HCT116 (cell line): Measurements from ENCODE around the gene USP21. TPM values are rescaled to one million over a fixed set of nuclear protein-coding genes. Genes with fewer than 3 reads are reported as not detected.

ENCODE experiments used
- ATAC-seq: fragments of 200-7000 bp; cut with Tn5 transposase; 2 replicates; pipeline ENCODE4 v1.9.1; 2020; ENCODE audit warnings: mild to moderate bottlenecking, moderate library complexity
- BruUV-seq: library from RNA; stranded (reverse); fragments of 400-500 nt; replicated peaks from 2 replicates; lab custom pipeline; 2021; lab: Mats Ljungman, UMichigan
- CTCF ChIA-PET: fragments of 300-600 bp; sonication (Branson Sonifier 250); formaldehyde crosslinking; loops from one replicate; lab custom pipeline; 2021; ENCODE audit warnings: antibody characterized with exemption; lab: Charles Lee
- POLR2A ChIA-PET: fragments of 300-600, 350-600 bp; sonication (Branson Sonifier 250); formaldehyde crosslinking; loops from one replicate; lab custom pipeline; 2021; ENCODE audit warnings: antibody characterized with exemption; lab: Charles Lee
- RAD21 ChIA-PET, 2 experiments: fragments of 300-600 bp; sonication (Branson Sonifier 250); formaldehyde crosslinking; loops; one replicate each; lab custom pipeline; 2023; ENCODE audit warnings: low total read pairs in 2 of 2; ENCODE audit not compliant: uncharacterized antibody in 2 of 2, unreplicated experiment in 2 of 2, low non-redundant PET in 1 of 2; lab: Charles Lee
- DNase-seq: peaks from one replicate; pipeline ENCODE4 v3.0.0-alpha.2; 2010; ENCODE audit warnings: low read depth, low spot score
- H2AFZ ChIP-seq: fragments of 200-600 bp; shearing (Covaris generic), sonication (generic); 2 replicates; pipeline ENCODE4 v1.6.1; 2017; ENCODE audit warnings: low read depth, mixed run types, mixed read lengths, antibody characterized with exemption, low read length; ENCODE audit not compliant: poor library complexity, severe bottlenecking
- H3K27ac ChIP-seq: 2 replicates; pipeline ENCODE4 v1.5.1; 2012; ENCODE audit warnings: low read depth, low read length
- H3K27me3 ChIP-seq: fragments of 200-600 bp; sonication (generic); 2 replicates; pipeline ENCODE4 v1.6.1; 2016; ENCODE audit warnings: mixed run types, low read length, mixed read lengths; ENCODE audit not compliant: insufficient read depth
- H3K36me3 ChIP-seq, 2 experiments: fragments of 200-500 bp in 1 of 2; fragments of 200-600 bp in 1 of 2; sonication (Bioruptor generic) in 1 of 2; sonication (generic) in 1 of 2; 2 replicates each; pipeline versions ENCODE4 v1.5.1 to v1.6.1; 2014 to 2016; ENCODE audit warnings: low read length in 2 of 2, inconsistent platforms in 1 of 2, mixed read lengths in 1 of 2, mixed run types in 1 of 2; ENCODE audit not compliant: insufficient read depth in 2 of 2, control insufficient read depth in 1 of 2
- H3K4me1 ChIP-seq, 2 experiments: fragments of 200-600 bp in 1 of 2; sonication (generic) in 1 of 2; 2 replicates each; pipeline versions ENCODE4 v1.5.1 to v1.6.1; 2012 to 2017; ENCODE audit warnings: low read length in 2 of 2, inconsistent platforms in 1 of 2, mild to moderate bottlenecking in 1 of 2, mixed read lengths in 1 of 2, mixed run types in 1 of 2, moderate library complexity in 1 of 2; ENCODE audit not compliant: insufficient read depth in 2 of 2, control insufficient read depth in 1 of 2
- H3K4me2 ChIP-seq: fragments of 200-600 bp; sonication (generic); 2 replicates; pipeline ENCODE4 v1.6.1; 2017; ENCODE audit warnings: mixed run types, low read length, mixed read lengths
- H3K4me3 ChIP-seq, 2 experiments: fragments of 200-600 bp in 1 of 2; sonication (generic) in 1 of 2; replicated peaks in 1 of 2; 2 replicates each; pipeline ENCODE4 v1.5.1; 2011 to 2016; ENCODE audit warnings: low read length in 2 of 2, control low read depth in 1 of 2, low read depth in 1 of 2, mild to moderate bottlenecking in 1 of 2, mixed read lengths in 1 of 2, mixed run types in 1 of 2
- H3K79me2 ChIP-seq: fragments of 200-600 bp; sonication (generic); 2 replicates; pipeline ENCODE4 v1.6.1; 2017; ENCODE audit warnings: mild to moderate bottlenecking, mixed run types, low read length, moderate library complexity, mixed read lengths; ENCODE audit not compliant: insufficient read depth
- H3K9ac ChIP-seq: fragments of 200-600 bp; sonication (generic); 2 replicates; pipeline ENCODE4 v1.6.1; 2016; ENCODE audit warnings: low read length, mixed read lengths
- H3K9me2 ChIP-seq: fragments of 200-600 bp; sonication (generic), shearing (Covaris generic); 2 replicates; pipeline ENCODE4 v1.6.1; 2017; ENCODE audit warnings: mixed run types, mild to moderate bottlenecking, moderate library complexity; ENCODE audit not compliant: insufficient read depth
- H3K9me3 ChIP-seq, 2 experiments: fragments of 200-500 bp in 1 of 2; fragments of 200-600 bp in 1 of 2; sonication (Bioruptor generic) in 1 of 2; sonication (generic) in 1 of 2; 2 replicates each; pipeline ENCODE4 v1.6.1; 2014 to 2017; ENCODE audit warnings: low read length in 2 of 2, mixed read lengths in 2 of 2, inconsistent platforms in 1 of 2, low read depth in 1 of 2, mild to moderate bottlenecking in 1 of 2, mixed run types in 1 of 2, moderate library complexity in 1 of 2; ENCODE audit not compliant: control insufficient read depth in 1 of 2, insufficient read depth in 1 of 2
- H4K20me1 ChIP-seq: fragments of 200-600 bp; sonication (generic), shearing (Covaris generic); 2 replicates; pipeline ENCODE4 v1.6.1; 2017; ENCODE audit warnings: mixed run types, mild to moderate bottlenecking, moderate library complexity; ENCODE audit not compliant: insufficient read depth
- ATF3 ChIP-seq: IDR thresholded peaks from 2 replicates; pipeline ENCODE4 v1.6.1; 2012
- CBX3 ChIP-seq: IDR thresholded peaks from 2 replicates; pipeline ENCODE4 v1.6.1; 2012; ENCODE audit warnings: low read depth
- CEBPB ChIP-seq: IDR thresholded peaks from 2 replicates; pipeline ENCODE4 v1.6.1; 2012; ENCODE audit warnings: low read depth
- CTCF ChIP-seq, 3 experiments: fragments of 200-600 bp in 1 of 3; sonication (generic) in 1 of 3; IDR thresholded peaks in 2 of 3; conservative IDR thresholded peaks in 1 of 3; 2 replicates each; pipeline ENCODE4 v1.5.1; 2012 to 2017; ENCODE audit warnings: low read depth in 2 of 3, low read length in 2 of 3, antibody characterized with exemption in 1 of 3, borderline replicate concordance in 1 of 3, control low read depth in 1 of 3, mild to moderate bottlenecking in 1 of 3, mixed read lengths in 1 of 3, mixed run types in 1 of 3, moderate library complexity in 1 of 3; ENCODE audit not compliant: insufficient read depth in 1 of 3
- EGR1 ChIP-seq: IDR thresholded peaks from 2 replicates; pipeline ENCODE4 v1.6.1; 2012; ENCODE audit warnings: low read depth
- ELF1 ChIP-seq: IDR thresholded peaks from 2 replicates; pipeline ENCODE4 v1.6.1; 2012; ENCODE audit warnings: low read depth, borderline replicate concordance
- EZH2 ChIP-seq: fragments of 200-600 bp; sonication (generic); IDR thresholded peaks from 2 replicates; pipeline ENCODE4 v1.6.1; 2017; ENCODE audit warnings: antibody characterized with exemption, mixed run types
- POLR2A ChIP-seq: IDR thresholded peaks from 2 replicates; pipeline ENCODE4 v1.7.0; 2011; ENCODE audit warnings: borderline replicate concordance; ENCODE audit not compliant: insufficient read depth, insufficient read length; ENCODE audit errors: extremely low read depth
- POLR2AphosphoS5 ChIP-seq: IDR thresholded peaks from 2 replicates; pipeline ENCODE4 v1.6.1; 2011; ENCODE audit warnings: mild to moderate bottlenecking, low read depth, low read length, moderate library complexity
- RAD21 ChIP-seq: IDR thresholded peaks from 2 replicates; pipeline ENCODE4 v1.6.1; 2012; ENCODE audit warnings: low read depth, mild to moderate bottlenecking
- YY1 ChIP-seq: IDR thresholded peaks from 2 replicates; pipeline ENCODE4 v1.6.1; 2011; ENCODE audit warnings: low read length, low read depth, moderate library complexity, mild to moderate bottlenecking; ENCODE audit not compliant: insufficient replicate concordance; ENCODE audit errors: extremely low read depth
- ZBTB33 ChIP-seq: IDR thresholded peaks from 2 replicates; pipeline ENCODE4 v1.6.1; 2011; ENCODE audit warnings: mild to moderate bottlenecking, low read length, moderate library complexity; ENCODE audit not compliant: insufficient replicate concordance; ENCODE audit errors: extremely low read depth
- ZFX ChIP-seq: fragments of 450-650 bp; IDR thresholded peaks from 2 replicates; pipeline ENCODE4 v1.6.1; 2017
- intact Hi-C: fragments of 100-400 bp; cut with micrococcal nuclease; formaldehyde crosslinking; loops from 2 replicates; pipeline ENCODE4 v1.10.0; 2022
- total RNA-seq: library from RNA; stranded (reverse); gene quantifications from one replicate; pipeline ENCODE4 v1.2.1, GENCODE V29; 2021; ENCODE audit not compliant: unreplicated experiment

USP21 gene
- total RNA-seq, 1 experiment from 2014 or later: 22.1 TPM

- Histone ChIP-seq H3K9me2 (no peaks in the 10 kb centered on the region), H3K36me3 (peaks cover 19 to 26% of the 10 kb centered on the region in 2 experiments; a peak in 2 of 4 replicates), H4K20me1 (no peaks in the 10 kb centered on the region), H3K27ac (peak within 1 kb of the TSS; percentile 65), H3K9me3 (no peaks in the 10 kb centered on the region), H3K4me1 (peaks cover 8 to 38% of the 10 kb centered on the region in 2 experiments; a peak in 3 of 4 replicates), H3K4me2 (peak within 1 kb of the TSS; percentile 89), H3K27me3 (no peaks in the 10 kb centered on the region), H3K79me2 (peaks cover 29% of the 10 kb centered on the region), H2AFZ (no peak within 1 kb of the TSS), H3K4me3 (peak within 1 kb of the TSS; percentile 94 to 98), H3K9ac (peak within 1 kb of the TSS; percentile 98)
- BruUV-seq: TSS peak; percentile 90
- RAD21 ChIA-PET: no interaction called here
- TF ChIP-seq ATF3: no peak
- TF ChIP-seq POLR2A: peak; percentile 76
- no peak; the same call in 1 of the 2 replicates for TF ChIP-seq ELF1
- TF ChIP-seq RAD21: no peak
- TF ChIP-seq CEBPB: no peak
- TF ChIP-seq YY1: peak; percentile 100
- peak; percentile 71; the same call in 1 of the 2 replicates for TF ChIP-seq ZFX
- no peak for TF ChIP-seq ZBTB33
- peak in 2 of 3 experiments; percentile 31 to 32; a peak in 2 of 6 replicates for TF ChIP-seq CTCF (IDR thresholded peaks at IDR 0.05 in 2 of 3, conservative IDR thresholded peaks at IDR 0.05 in 1 of 3; ENCODE audit: borderline replicate concordance in 1 of 3, insufficient read depth in 1 of 3, low read depth in 2 of 3, low read length in 2 of 3)
- TF ChIP-seq CBX3: no peak
- no peak for TF ChIP-seq EZH2
- peak; percentile 95 for TF ChIP-seq POLR2AphosphoS5
- TF ChIP-seq EGR1: peak; percentile 93
- intact Hi-C loops: no loop called here
- peak; percentile 96 for ATAC-seq
- CTCF ChIA-PET: interaction anchor here (0.7 to 1.8 kb wide), 6 partner anchors 10 to 180 kb away, joined by 3 to 7 read pairs (median 4); partner anchors contain the start of genes APOA2, PPOX and TOMM40L
- POLR2A ChIA-PET: interaction anchor here (0.9 to 3.0 kb wide), 7 partner anchors 8 to 86 kb away, joined by 3 to 12 read pairs (median 5); partner anchors contain the start of genes B4GALT3, PPOX and TOMM40L
- peak; percentile 99 for DNase-seq
Observed at GRCh38 chr1:161201836-161202712, 42.8 kb downstream of the USP21 start, which contains the start of gene NDUFS2. TSS of gene NDUFS2 (plus strand) at chr1:161202367. CDS start at chr1:161202386, 19 bp downstream.
